Measurements from ENCODE around the gene DCLK2.

DNA sequence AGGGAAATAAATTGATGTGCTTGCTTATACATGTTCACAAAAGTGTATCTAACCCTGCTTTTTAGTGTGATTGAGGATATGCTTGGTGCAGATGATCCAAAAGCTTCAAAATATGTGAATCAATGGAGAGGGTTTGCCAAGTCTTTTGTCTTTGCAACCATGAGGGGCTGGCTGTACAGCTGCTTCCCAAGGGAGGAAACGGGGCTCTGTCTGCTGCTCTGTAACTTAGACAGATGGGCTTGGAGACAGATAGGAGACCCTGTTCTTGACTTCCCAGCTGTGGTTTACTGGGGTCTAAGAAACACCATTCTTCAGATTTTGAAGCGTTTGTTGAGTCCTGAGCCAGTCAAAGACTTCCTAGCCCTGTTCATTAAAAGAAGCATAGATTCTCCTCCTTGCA is 152.3 kb downstream of the DCLK2 start:
- TF ChIP-seq, protein P1, sequence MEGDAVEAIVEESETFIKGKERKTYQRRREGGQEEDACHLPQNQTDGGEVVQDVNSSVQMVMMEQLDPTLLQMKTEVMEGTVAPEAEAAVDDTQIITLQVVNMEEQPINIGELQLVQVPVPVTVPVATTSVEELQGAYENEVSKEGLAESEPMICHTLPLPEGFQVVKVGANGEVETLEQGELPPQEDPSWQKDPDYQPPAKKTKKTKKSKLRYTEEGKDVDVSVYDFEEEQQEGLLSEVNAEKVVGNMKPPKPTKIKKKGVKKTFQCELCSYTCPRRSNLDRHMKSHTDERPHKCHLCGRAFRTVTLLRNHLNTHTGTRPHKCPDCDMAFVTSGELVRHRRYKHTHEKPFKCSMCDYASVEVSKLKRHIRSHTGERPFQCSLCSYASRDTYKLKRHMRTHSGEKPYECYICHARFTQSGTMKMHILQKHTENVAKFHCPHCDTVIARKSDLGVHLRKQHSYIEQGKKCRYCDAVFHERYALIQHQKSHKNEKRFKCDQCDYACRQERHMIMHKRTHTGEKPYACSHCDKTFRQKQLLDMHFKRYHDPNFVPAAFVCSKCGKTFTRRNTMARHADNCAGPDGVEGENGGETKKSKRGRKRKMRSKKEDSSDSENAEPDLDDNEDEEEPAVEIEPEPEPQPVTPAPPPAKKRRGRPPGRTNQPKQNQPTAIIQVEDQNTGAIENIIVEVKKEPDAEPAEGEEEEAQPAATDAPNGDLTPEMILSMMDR (IDR thresholded peaks at IDR 0.05), result no peak
- TF ChIP-seq POLR2A (IDR thresholded peaks at IDR 0.05), result no peak

All from right lobe of liver (tissue), 4 donors.